Activated CD8-positive, alpha-beta memory T cell treated with anti-CD3 and anti-CD28 coated beads, Interleukin-2, amount 50 U/mL, for 1 hour (primary cell): Measurements from ENCODE around the gene KRI1.
"Not testable (repeated sequence)": the region's sequence is repeated elsewhere in the genome, so short reads cannot be mapped to it uniquely, and the experiment has no call there.

Source experiments
- DNase-seq: peaks from one replicate; pipeline ENCODE4 v3.0.0-alpha.2; 2020; ENCODE audit errors: extremely low read depth

Gene KRI1

GRCh38 chr19:10550336-10550735, 15.5 kb downstream of the KRI1 start:
- DNase-seq, result no peak

- no peak for DNase-seq
Measured at GRCh38 chr19:10549733-10550132, 16.1 kb downstream of the KRI1 start.

GRCh38 chr19:10548746-10549276, 17.0 kb downstream of the KRI1 start:
- no peak for DNase-seq

GRCh38 chr19:10546817-10547216, 19.0 kb downstream of the KRI1 start:
- DNase-seq, result no peak

GRCh38 chr19:10544753-10545251, 21.0 kb downstream of the KRI1 start:
- DNase-seq, result no peak

GRCh38 chr19:10544242-10544752, 21.5 kb downstream of the KRI1 start:
- no peak for DNase-seq

- peak; percentile 58 for DNase-seq
Measured at GRCh38 chr19:10543420-10544241, 22.2 kb downstream of the KRI1 start, which contains the start of gene ATG4D. Gene ATG4D, plus strand, starts transcription at chr19:10543904. Its CDS starts 187 bp downstream, at chr19:10544091.

GRCh38 chr19:10543059-10543419, 22.8 kb downstream of the KRI1 start:
- DNase-seq, result no peak

GRCh38 chr19:10539016-10539415, 26.8 kb downstream of the KRI1 start:
- DNase-seq, result not testable (repeated sequence)

GRCh38 chr19:10538204-10538983, 27.4 kb downstream of the KRI1 start:
- DNase-seq, result no peak

- DNase-seq, result no peak
Measured at GRCh38 chr19:10537668-10538067, 28.1 kb downstream of the KRI1 start.

- no peak for DNase-seq
Measured at GRCh38 chr19:10535613-10536012, 30.2 kb downstream of the KRI1 start.

GRCh38 chr19:10533646-10534386, 32.0 kb downstream of the KRI1 start:
- no peak for DNase-seq

- DNase-seq, result no peak
Measured at GRCh38 chr19:10532457-10532856, 33.4 kb downstream of the KRI1 start.

GRCh38 chr19:10526887-10527286, 38.9 kb downstream of the KRI1 start:
- not testable (repeated sequence) for DNase-seq

GRCh38 chr19:10525636-10526035, 40.2 kb downstream of the KRI1 start:
- no peak for DNase-seq

- DNase-seq, result no peak
Measured at GRCh38 chr19:10523135-10523636, 42.6 kb downstream of the KRI1 start.

GRCh38 chr19:10521461-10522171, 44.2 kb downstream of the KRI1 start:
- no peak for DNase-seq

- DNase-seq, result no peak
Measured at GRCh38 chr19:10520652-10521318, 45.0 kb downstream of the KRI1 start.

- DNase-seq, result no peak
Measured at GRCh38 chr19:10519421-10519820, 46.4 kb downstream of the KRI1 start.
